Tibial nerve (tissue), 3 donors: ENCODE results near the gene ARHGAP15.

Experiments used
- POLR2A ChIP-seq, 2 donors: fragments of 450-650 bp; IDR thresholded peaks; one replicate each; pipeline ENCODE4 v1.6.1; 2017; ENCODE audit warnings: antibody characterized with exemption in 2 of 2, mild to moderate bottlenecking in 2 of 2, moderate library complexity in 2 of 2
- TF ChIP-seq, protein P1 (sequence below), 5 experiments: fragments of 200-600 bp in 3 of 5; fragments of 450-650 bp in 2 of 5; sonication (generic) in 3 of 5; IDR thresholded peaks; one replicate each; pipeline ENCODE4 v1.5.1; 2016 to 2019; ENCODE audit warnings: antibody characterized with exemption in 5 of 5, mild to moderate bottlenecking in 3 of 5, moderate library complexity in 2 of 5

GRCh38 chr2:143558665-143559064 is 429.4 kb downstream of the ARHGAP15 start:
- TF ChIP-seq, protein P1, sequence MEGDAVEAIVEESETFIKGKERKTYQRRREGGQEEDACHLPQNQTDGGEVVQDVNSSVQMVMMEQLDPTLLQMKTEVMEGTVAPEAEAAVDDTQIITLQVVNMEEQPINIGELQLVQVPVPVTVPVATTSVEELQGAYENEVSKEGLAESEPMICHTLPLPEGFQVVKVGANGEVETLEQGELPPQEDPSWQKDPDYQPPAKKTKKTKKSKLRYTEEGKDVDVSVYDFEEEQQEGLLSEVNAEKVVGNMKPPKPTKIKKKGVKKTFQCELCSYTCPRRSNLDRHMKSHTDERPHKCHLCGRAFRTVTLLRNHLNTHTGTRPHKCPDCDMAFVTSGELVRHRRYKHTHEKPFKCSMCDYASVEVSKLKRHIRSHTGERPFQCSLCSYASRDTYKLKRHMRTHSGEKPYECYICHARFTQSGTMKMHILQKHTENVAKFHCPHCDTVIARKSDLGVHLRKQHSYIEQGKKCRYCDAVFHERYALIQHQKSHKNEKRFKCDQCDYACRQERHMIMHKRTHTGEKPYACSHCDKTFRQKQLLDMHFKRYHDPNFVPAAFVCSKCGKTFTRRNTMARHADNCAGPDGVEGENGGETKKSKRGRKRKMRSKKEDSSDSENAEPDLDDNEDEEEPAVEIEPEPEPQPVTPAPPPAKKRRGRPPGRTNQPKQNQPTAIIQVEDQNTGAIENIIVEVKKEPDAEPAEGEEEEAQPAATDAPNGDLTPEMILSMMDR (IDR thresholded peaks at IDR 0.05), result no peak
- TF ChIP-seq POLR2A (IDR thresholded peaks at IDR 0.05), result no peak
